IMR-90 (cell line): ENCODE measurements around the gene KRTDAP. TPM values are rescaled to one million over a fixed set of nuclear protein-coding genes. Genes with fewer than 3 reads are reported as not detected.

Source experiments
- ATAC-seq: fragments of 200-7000 bp; cut with Tn5 transposase; 2 replicates; pipeline ENCODE4 v1.9.1; 2020; ENCODE audit warnings: low read depth, mild to moderate bottlenecking, moderate library complexity
- BruUV-seq: library from RNA; stranded (reverse); fragments of 400-500 nt; replicated peaks from 2 replicates; lab custom pipeline; 2021; lab: Mats Ljungman, UMichigan
- CTCF ChIA-PET: fragments of 300-600 bp; formaldehyde crosslinking; extraction: SDS; loops from one replicate; lab custom pipeline; 2021; ENCODE audit warnings: antibody characterized with exemption; lab: Yijun Ruan, JAX
- POLR2A ChIA-PET: fragments of 300-600 bp; sonication (Branson Sonifier 250); formaldehyde crosslinking; loops from one replicate; lab custom pipeline; 2022; ENCODE audit warnings: antibody characterized with exemption; ENCODE audit not compliant: unreplicated experiment; lab: Charles Lee
- DNase-seq: peaks from one replicate; pipeline ENCODE4 v3.0.0; 2013
- H2AFZ ChIP-seq: replicated peaks from 2 replicates; pipeline ENCODE3; 2013; ENCODE audit warnings: low read length, mild to moderate bottlenecking; ENCODE audit not compliant: poor library complexity
- H2AK5ac ChIP-seq: 2 replicates; pipeline ENCODE4 v1.6.1; 2013; ENCODE audit warnings: low read depth, low read length, inconsistent platforms
- H2AK9ac ChIP-seq: replicated peaks from 2 replicates; pipeline ENCODE3; 2013; ENCODE audit warnings: mild to moderate bottlenecking, low read depth, low read length, moderate library complexity; ENCODE audit not compliant: poor library complexity
- H2BK120ac ChIP-seq: 2 replicates; pipeline ENCODE4 v1.6.1; 2013; ENCODE audit warnings: low read depth, low read length, inconsistent platforms
- H2BK15ac ChIP-seq: 3 replicates; pipeline ENCODE4 v1.6.1; 2013; ENCODE audit warnings: low read depth, low read length, inconsistent platforms
- H2BK20ac ChIP-seq: 2 replicates; pipeline ENCODE4 v1.6.1; 2013; ENCODE audit warnings: low read depth, mild to moderate bottlenecking, inconsistent platforms, low read length, moderate library complexity
- H2BK5ac ChIP-seq: 2 replicates; pipeline ENCODE4 v1.6.1; 2013; ENCODE audit warnings: mild to moderate bottlenecking, low read depth, low read length, inconsistent platforms; ENCODE audit not compliant: poor library complexity, severe bottlenecking
- H3K14ac ChIP-seq: replicated peaks from 2 replicates; pipeline ENCODE4 v1.6.1; 2013; ENCODE audit warnings: low read depth, low read length, inconsistent platforms
- H3K18ac ChIP-seq: 2 replicates; pipeline ENCODE4 v1.6.1; 2013; ENCODE audit warnings: low read depth, low read length, control low read depth
- H3K23ac ChIP-seq: 2 replicates; pipeline ENCODE4 v1.6.1; 2013; ENCODE audit warnings: low read depth, low read length, inconsistent platforms
- H3K27ac ChIP-seq: 2 replicates; pipeline ENCODE4 v1.5.1; 2013; ENCODE audit warnings: mild to moderate bottlenecking, control low read depth, low read length; ENCODE audit not compliant: insufficient read depth
- H3K27me3 ChIP-seq: 2 replicates; pipeline ENCODE4 v1.6.1; 2013; ENCODE audit warnings: low read length; ENCODE audit not compliant: control insufficient read depth, insufficient read depth
- H3K36me3 ChIP-seq: 2 replicates; pipeline ENCODE4 v1.6.1; 2013; ENCODE audit warnings: low read length, mixed read lengths; ENCODE audit not compliant: control insufficient read depth, insufficient read depth
- H3K4ac ChIP-seq: 2 replicates; pipeline ENCODE4 v1.6.1; 2013; ENCODE audit warnings: low read depth, low read length, inconsistent platforms
- H3K4me1 ChIP-seq: 2 replicates; pipeline ENCODE4 v1.6.1; 2013; ENCODE audit warnings: low read length, mixed read lengths; ENCODE audit not compliant: control insufficient read depth, insufficient read depth
- H3K4me2 ChIP-seq: 2 replicates; pipeline ENCODE4 v1.6.1; 2013; ENCODE audit warnings: low read depth, mild to moderate bottlenecking, control low read depth, low read length, moderate library complexity
- H3K4me3 ChIP-seq: 2 replicates; pipeline ENCODE4 v1.5.1; 2013; ENCODE audit warnings: low read depth, mild to moderate bottlenecking, control low read depth, low read length, moderate library complexity; ENCODE audit not compliant: insufficient read depth
- H3K56ac ChIP-seq: 2 replicates; pipeline ENCODE4 v1.6.1; 2013; ENCODE audit warnings: low read length, inconsistent platforms; ENCODE audit not compliant: insufficient read depth; ENCODE audit errors: extremely low read depth
- H3K79me1 ChIP-seq, 2 experiments: 2 replicates each; pipeline ENCODE4 v1.6.1; 2013; ENCODE audit warnings: low read length in 2 of 2, inconsistent platforms in 1 of 2, low read depth in 1 of 2
- H3K9ac ChIP-seq: 2 replicates; pipeline ENCODE4 v1.6.1; 2013; ENCODE audit warnings: low read depth, low read length, control low read depth
- H3K9me1 ChIP-seq: 2 replicates; pipeline ENCODE4 v1.6.1; 2013; ENCODE audit warnings: low read length, inconsistent platforms; ENCODE audit not compliant: insufficient read depth
- H3K9me3 ChIP-seq: 2 replicates; pipeline ENCODE4 v1.6.1; 2013; ENCODE audit warnings: low read length; ENCODE audit not compliant: control insufficient read depth, insufficient read depth
- H4K20me1 ChIP-seq: 2 replicates; pipeline ENCODE4 v1.6.1; 2013; ENCODE audit warnings: low read length, inconsistent platforms; ENCODE audit not compliant: insufficient read depth
- H4K5ac ChIP-seq: 2 replicates; pipeline ENCODE4 v1.6.1; 2013; ENCODE audit warnings: mild to moderate bottlenecking, low read depth, low read length, control low read depth
- H4K8ac ChIP-seq, 2 experiments: 2 replicates each; pipeline ENCODE4 v1.6.1; 2013; ENCODE audit warnings: low read depth in 2 of 2, low read length in 2 of 2, control low read depth in 1 of 2, inconsistent platforms in 1 of 2
- H4K91ac ChIP-seq: 2 replicates; pipeline ENCODE4 v1.6.1; 2013; ENCODE audit warnings: low read depth, low read length, inconsistent platforms; ENCODE audit not compliant: insufficient read depth
- BHLHE40 ChIP-seq: fragments of 150-350 bp; IDR thresholded peaks from 2 replicates; pipeline ENCODE4 v1.6.1; 2016; ENCODE audit warnings: mild to moderate bottlenecking, low read depth, low read length
- CEBPB ChIP-seq: IDR thresholded peaks from 2 replicates; pipeline ENCODE4 v1.6.1; 2012; ENCODE audit warnings: low read depth, low read length, improper control_type of control experiment
- CHD1 ChIP-seq: IDR thresholded peaks from 2 replicates; pipeline ENCODE4 v1.6.1; 2012; ENCODE audit warnings: low read depth, low read length, improper control_type of control experiment
- FOS ChIP-seq: fragments of 150-350 bp; IDR thresholded peaks from 2 replicates; pipeline ENCODE4 v1.6.1; 2016; ENCODE audit warnings: low read depth, low read length
- MAFK ChIP-seq: IDR thresholded peaks from 2 replicates; pipeline ENCODE4 v1.6.1; 2012; ENCODE audit warnings: low read depth, low read length, improper control_type of control experiment
- MAZ ChIP-seq: IDR thresholded peaks from 2 replicates; pipeline ENCODE4 v1.6.1; 2012; ENCODE audit warnings: low read depth, mild to moderate bottlenecking, low read length, improper control_type of control experiment, moderate library complexity, borderline replicate concordance
- MXI1 ChIP-seq: IDR thresholded peaks from 2 replicates; pipeline ENCODE4 v1.6.1; 2012; ENCODE audit warnings: low read depth, mild to moderate bottlenecking, low read length, moderate library complexity, borderline replicate concordance
- NFE2L2 ChIP-seq: fragments of 150-350 bp; IDR thresholded peaks from 2 replicates; pipeline ENCODE4 v1.6.1; 2016; ENCODE audit warnings: low read depth, mild to moderate bottlenecking, low read length
- POLR2A ChIP-seq: IDR thresholded peaks from 2 replicates; pipeline ENCODE4 v1.6.1; 2012; ENCODE audit warnings: mild to moderate bottlenecking, low read depth, low read length
- RAD21 ChIP-seq: IDR thresholded peaks from 2 replicates; pipeline ENCODE4 v1.6.1; 2012; ENCODE audit warnings: low read length, improper control_type of control experiment
- RCOR1 ChIP-seq: IDR thresholded peaks from 2 replicates; pipeline ENCODE4 v1.6.1; 2012; ENCODE audit warnings: mild to moderate bottlenecking, low read length, improper control_type of control experiment; ENCODE audit not compliant: insufficient replicate concordance
- RFX5 ChIP-seq: IDR thresholded peaks from 2 replicates; pipeline ENCODE4 v1.8.0; 2012; ENCODE audit warnings: low read depth, mild to moderate bottlenecking, low read length, moderate library complexity
- SMC3 ChIP-seq: fragments of 150-350 bp; IDR thresholded peaks from 2 replicates; pipeline ENCODE4 v1.6.1; 2016; ENCODE audit warnings: low read depth, mild to moderate bottlenecking, antibody characterized with exemption, low read length, moderate library complexity
- WGBS, 2 experiments: methylation state at CpG; one replicate each; pipeline versions ENCODE4 v1.1.5 to v1.1.7; 2013; ENCODE audit warnings: missing lambda C conversion rate in 2 of 2; ENCODE audit not compliant: insufficient read length in 1 of 2; ENCODE audit errors: extremely low coverage in 2 of 2; 5-methylcytosine and 5-hydroxymethylcytosine counted together
- dilution Hi-C: fragments of 300-500 bp; cut with HindIII; formaldehyde crosslinking; loops from one replicate; pipeline ENCODE4 v1.14.3; 2018; ENCODE audit warnings: low sequenced_read_pairs; ENCODE audit not compliant: unreplicated experiment
- in situ Hi-C: fragments of 300-500 bp; cut with MboI; formaldehyde crosslinking; loops from 3 replicates; pipeline ENCODE4 v1.14.3; 2019; ENCODE audit warnings: low sequenced_read_pairs, inconsistent platforms, mixed read lengths
- intact Hi-C: fragments of 100-400 bp; cut with micrococcal nuclease; formaldehyde crosslinking; loops from 2 replicates; pipeline ENCODE4 v1.10.0; 2022
- polyA plus RNA-seq, 3 experiments: library from polyadenylated mRNA; depleted of rRNA; stranded (reverse); fragments of >200 nt; gene quantifications; 2 replicates each; pipeline ENCODE4 v1.2.3, GENCODE V29; 2012; ENCODE audit warnings: low replicate concordance in 1 of 3
- total RNA-seq: library from RNA; depleted of rRNA; stranded (reverse); fragments of >200 nt; gene quantifications from 2 replicates; pipeline ENCODE4 v1.2.3, GENCODE V29; 2012
- TF ChIP-seq, protein P1 (sequence below): conservative IDR thresholded peaks from 2 replicates; pipeline ENCODE4 v1.5.1; 2012; ENCODE audit warnings: mild to moderate bottlenecking, low read depth, low read length, improper control_type of control experiment
- TF ChIP-seq, protein P2 (sequence below): fragments of 150-350 bp; IDR thresholded peaks from 2 replicates; pipeline ENCODE4 v1.6.1; 2017; ENCODE audit warnings: mild to moderate bottlenecking, antibody characterized with exemption, low read length, low read depth
- TF ChIP-seq, protein P3 (sequence below): fragments of 150-350 bp; IDR thresholded peaks from 2 replicates; pipeline ENCODE4 v1.6.1; 2016; ENCODE audit warnings: low read depth, mild to moderate bottlenecking, low read length, moderate library complexity, borderline replicate concordance

The KRTDAP gene
- total and polyA plus RNA-seq, 2 of the 4 experiments (the other 2 are of a cell fraction): not detected

DNA sequence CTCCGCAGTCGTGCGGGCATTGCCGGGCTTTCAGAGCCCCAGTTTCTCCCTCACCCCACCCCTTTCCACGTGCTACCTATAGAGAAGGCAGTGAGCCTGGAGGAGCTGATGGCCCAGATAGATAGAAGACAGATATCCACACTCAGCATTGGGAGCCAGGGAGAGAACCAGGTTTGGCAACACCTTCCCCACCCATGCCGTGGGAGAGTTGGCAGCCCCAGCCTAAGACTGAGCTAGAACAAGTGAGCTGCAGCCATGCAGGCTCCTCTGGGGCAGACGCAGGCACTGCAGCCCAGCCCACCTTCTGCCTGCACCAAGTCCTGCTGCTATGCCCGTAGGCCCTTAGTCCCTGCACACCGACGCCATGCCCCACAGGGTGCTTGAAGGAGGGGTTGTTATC is 10.3 kb upstream of the KRTDAP start:
- no peak overlapping the region for H3K9ac ChIP-seq
- H3K4me3 ChIP-seq: no peak overlapping the region
- H2BK5ac ChIP-seq: no peak overlapping the region
- no peak overlapping the region for H2BK15ac ChIP-seq
- H2AFZ ChIP-seq: no peak overlapping the region
- H3K9me3 ChIP-seq: no peaks in the 10 kb centered on the region
- intact Hi-C loops (no loop called here), dilution Hi-C loops (no loop called here), in situ Hi-C loops (no loop called here)
- H3K79me1 ChIP-seq: no peaks in the 10 kb centered on the region
- no peak overlapping the region for H3K18ac ChIP-seq
- no peak overlapping the region for H3K27ac ChIP-seq
- no peak overlapping the region for H3K56ac ChIP-seq
- no peaks in the 10 kb centered on the region for H3K4me1 ChIP-seq
- H3K9me1 ChIP-seq: no peaks in the 10 kb centered on the region
- H2AK5ac ChIP-seq: no peak overlapping the region
- no peak for ATAC-seq
- H3K36me3 ChIP-seq: no peaks in the 10 kb centered on the region
- no peak overlapping the region for H2AK9ac ChIP-seq
- peaks cover 33% of the 10 kb centered on the region for H3K27me3 ChIP-seq
- H3K4ac ChIP-seq: no peak overlapping the region
- H3K4me2 ChIP-seq: no peak overlapping the region
- H4K20me1 ChIP-seq: no peaks in the 10 kb centered on the region
- no peak overlapping the region for H2BK120ac ChIP-seq
- H4K8ac ChIP-seq: no peak overlapping the region
- H3K23ac ChIP-seq: no peak overlapping the region
- ChIA-PET POLR2A (no interaction called here), CTCF (interaction anchor here (0.6 kb wide), 1 partner anchor 10 kb away, joined by 5 read pairs; no protein-coding TSS in a partner anchor)
- WGBS, 2 experiments: no CpG with 5 or more reads among the region's 10 CpGs
- TF ChIP-seq NFE2L2 (no peak), RFX5 (no peak), FOS (no peak), RCOR1 (no peak), RAD21 (no peak), MAZ (no peak), CEBPB (no peak), POLR2A (no peak), CHD1 (no peak), MXI1 (no peak), SMC3 (no peak), BHLHE40 (no peak), MAFK (no peak)
- TF ChIP-seq, protein P1, sequence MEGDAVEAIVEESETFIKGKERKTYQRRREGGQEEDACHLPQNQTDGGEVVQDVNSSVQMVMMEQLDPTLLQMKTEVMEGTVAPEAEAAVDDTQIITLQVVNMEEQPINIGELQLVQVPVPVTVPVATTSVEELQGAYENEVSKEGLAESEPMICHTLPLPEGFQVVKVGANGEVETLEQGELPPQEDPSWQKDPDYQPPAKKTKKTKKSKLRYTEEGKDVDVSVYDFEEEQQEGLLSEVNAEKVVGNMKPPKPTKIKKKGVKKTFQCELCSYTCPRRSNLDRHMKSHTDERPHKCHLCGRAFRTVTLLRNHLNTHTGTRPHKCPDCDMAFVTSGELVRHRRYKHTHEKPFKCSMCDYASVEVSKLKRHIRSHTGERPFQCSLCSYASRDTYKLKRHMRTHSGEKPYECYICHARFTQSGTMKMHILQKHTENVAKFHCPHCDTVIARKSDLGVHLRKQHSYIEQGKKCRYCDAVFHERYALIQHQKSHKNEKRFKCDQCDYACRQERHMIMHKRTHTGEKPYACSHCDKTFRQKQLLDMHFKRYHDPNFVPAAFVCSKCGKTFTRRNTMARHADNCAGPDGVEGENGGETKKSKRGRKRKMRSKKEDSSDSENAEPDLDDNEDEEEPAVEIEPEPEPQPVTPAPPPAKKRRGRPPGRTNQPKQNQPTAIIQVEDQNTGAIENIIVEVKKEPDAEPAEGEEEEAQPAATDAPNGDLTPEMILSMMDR: no peak
- TF ChIP-seq, protein P2, sequence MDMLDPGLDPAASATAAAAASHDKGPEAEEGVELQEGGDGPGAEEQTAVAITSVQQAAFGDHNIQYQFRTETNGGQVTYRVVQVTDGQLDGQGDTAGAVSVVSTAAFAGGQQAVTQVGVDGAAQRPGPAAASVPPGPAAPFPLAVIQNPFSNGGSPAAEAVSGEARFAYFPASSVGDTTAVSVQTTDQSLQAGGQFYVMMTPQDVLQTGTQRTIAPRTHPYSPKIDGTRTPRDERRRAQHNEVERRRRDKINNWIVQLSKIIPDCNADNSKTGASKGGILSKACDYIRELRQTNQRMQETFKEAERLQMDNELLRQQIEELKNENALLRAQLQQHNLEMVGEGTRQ: no peak
- TF ChIP-seq, protein P3, sequence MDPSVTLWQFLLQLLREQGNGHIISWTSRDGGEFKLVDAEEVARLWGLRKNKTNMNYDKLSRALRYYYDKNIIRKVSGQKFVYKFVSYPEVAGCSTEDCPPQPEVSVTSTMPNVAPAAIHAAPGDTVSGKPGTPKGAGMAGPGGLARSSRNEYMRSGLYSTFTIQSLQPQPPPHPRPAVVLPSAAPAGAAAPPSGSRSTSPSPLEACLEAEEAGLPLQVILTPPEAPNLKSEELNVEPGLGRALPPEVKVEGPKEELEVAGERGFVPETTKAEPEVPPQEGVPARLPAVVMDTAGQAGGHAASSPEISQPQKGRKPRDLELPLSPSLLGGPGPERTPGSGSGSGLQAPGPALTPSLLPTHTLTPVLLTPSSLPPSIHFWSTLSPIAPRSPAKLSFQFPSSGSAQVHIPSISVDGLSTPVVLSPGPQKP: no peak
- H4K91ac ChIP-seq: no peak overlapping the region
- DNase-seq: no peak
- H2BK20ac ChIP-seq: no peak overlapping the region
- H3K14ac ChIP-seq: no peak overlapping the region
- no TSS peak for BruUV-seq
- no peak overlapping the region for H4K5ac ChIP-seq
